Activated B cell treated with CpG ODN at 0.5 μM for 24 hours (primary cell): ENCODE data around the gene LRRK1. TPM values are rescaled to one million over a fixed set of nuclear protein-coding genes. Genes with fewer than 3 reads are reported as not detected.

Experiments used
- ATAC-seq: fragments of 200-7000 bp; cut with Tn5 transposase; one replicate; pipeline ENCODE4 v1.10.0; 2021; ENCODE audit warnings: low read depth, mild to moderate bottlenecking, moderate library complexity
- CTCF ChIA-PET: fragments of 350-600 bp; sonication (Branson Sonifier 250); formaldehyde crosslinking; loops from one replicate; lab custom pipeline; 2021; ENCODE audit warnings: antibody characterized with exemption; lab: Charles Lee
- POLR2A ChIA-PET: fragments of 350-600 bp; sonication (Branson Sonifier 250); formaldehyde crosslinking; loops from one replicate; lab custom pipeline; 2021; ENCODE audit warnings: antibody characterized with exemption; lab: Charles Lee
- DNase-seq: peaks from one replicate; pipeline ENCODE4 v3.0.0; 2022
- H3K27ac Mint-ChIP-seq: one replicate; pipeline ENCODE4 v1.8.0; 2020; ENCODE audit warnings: mixed read lengths
- H3K27me3 Mint-ChIP-seq: one replicate; pipeline ENCODE4 v1.8.0; 2021; ENCODE audit warnings: mixed read lengths
- H3K36me3 Mint-ChIP-seq: one replicate; pipeline ENCODE4 v1.8.0; 2021; ENCODE audit warnings: low read depth, mixed read lengths
- H3K4me1 Mint-ChIP-seq: one replicate; pipeline ENCODE4 v1.8.0; 2021; ENCODE audit warnings: mixed read lengths
- H3K4me3 Mint-ChIP-seq: one replicate; pipeline ENCODE4 v1.8.0; 2020; ENCODE audit warnings: mild to moderate bottlenecking, mixed read lengths
- H3K9me3 Mint-ChIP-seq: one replicate; pipeline ENCODE4 v1.8.0; 2020; ENCODE audit warnings: mixed read lengths
- CTCF ChIP-seq: fragments of 200-600 bp; IDR thresholded peaks from one replicate; pipeline ENCODE4 v1.8.0; 2022; ENCODE audit warnings: antibody characterized with exemption, mild to moderate bottlenecking
- intact Hi-C: fragments of 100-400 bp; cut with micrococcal nuclease; formaldehyde crosslinking; loops from one replicate; pipeline ENCODE4 v1.15.1; 2024
- total RNA-seq: library from RNA; stranded (reverse); gene quantifications from 2 replicates; pipeline ENCODE4 v1.2.3, GENCODE V29; 2022

LRRK1 gene
- total RNA-seq, 1 donor from 2014 or later: 43.5 TPM

- CTCF ChIA-PET: interaction anchor here (1.2 kb wide), 1 partner anchor 60 kb away, joined by 5 read pairs; no protein-coding TSS in a partner anchor
Measured at GRCh38 chr15:100948430-100948762, 29.2 kb downstream of the LRRK1 start.

GRCh38 chr15:100949691-100950090 is 30.5 kb downstream of the LRRK1 start:
- no peak for TF ChIP-seq CTCF
- DNase-seq (no peak), ATAC-seq (no peak)
- peaks cover 43% of the 10 kb centered on the region for H3K4me1 Mint-ChIP-seq
- no peak overlapping the region for H3K27ac Mint-ChIP-seq
- no peaks in the 10 kb centered on the region for H3K9me3 Mint-ChIP-seq
- CTCF ChIA-PET: no interaction called here
- no peak overlapping the region for H3K4me3 Mint-ChIP-seq
- no peaks in the 10 kb centered on the region for H3K27me3 Mint-ChIP-seq
- POLR2A ChIA-PET: no interaction called here
- intact Hi-C loops: no loop called here
- H3K36me3 Mint-ChIP-seq: no peaks in the 10 kb centered on the region

More at GRCh38 chr15:100948430-100948762, 29.2 kb downstream of the LRRK1 start:
- ATAC-seq (no peak), DNase-seq (no peak)
- Mint-ChIP-seq H3K27ac (peak overlapping the region; percentile 61), H3K4me1 (peaks cover 53% of the 10 kb centered on the region), H3K4me3 (peak overlapping the region; percentile 75), H3K9me3 (no peaks in the 10 kb centered on the region), H3K36me3 (no peaks in the 10 kb centered on the region), H3K27me3 (no peaks in the 10 kb centered on the region)
- POLR2A ChIA-PET: no interaction called here
- intact Hi-C loops: no loop called here
- no peak for TF ChIP-seq CTCF

- intact Hi-C loops: no loop called here
- H3K4me1 Mint-ChIP-seq: peaks cover 55% of the 10 kb centered on the region
- H3K4me3 Mint-ChIP-seq: no peak overlapping the region
- no peak overlapping the region for H3K27ac Mint-ChIP-seq
- DNase-seq (no peak), ATAC-seq (peak; percentile 50)
- POLR2A ChIA-PET: no interaction called here
- no peaks in the 10 kb centered on the region for H3K36me3 Mint-ChIP-seq
- TF ChIP-seq CTCF: no peak
- no peaks in the 10 kb centered on the region for H3K9me3 Mint-ChIP-seq
- CTCF ChIA-PET: no interaction called here
- no peaks in the 10 kb centered on the region for H3K27me3 Mint-ChIP-seq
Measured at GRCh38 chr15:100951965-100952364, 32.8 kb downstream of the LRRK1 start.

- no peaks in the 10 kb centered on the region for H3K36me3 Mint-ChIP-seq
- no peaks in the 10 kb centered on the region for H3K27me3 Mint-ChIP-seq
- TF ChIP-seq CTCF: no peak
- DNase-seq: no peak
- H3K4me1 Mint-ChIP-seq: peaks cover 56% of the 10 kb centered on the region
- no peak overlapping the region for H3K27ac Mint-ChIP-seq
- H3K9me3 Mint-ChIP-seq: no peaks in the 10 kb centered on the region
- no peak for ATAC-seq
- intact Hi-C loops: no loop called here
- no peak overlapping the region for H3K4me3 Mint-ChIP-seq
- ChIA-PET CTCF (no interaction called here), POLR2A (no interaction called here)
Measured at GRCh38 chr15:100952566-100952965, 33.4 kb downstream of the LRRK1 start.

GRCh38 chr15:100958326-100959065 is 39.3 kb downstream of the LRRK1 start:
- no peak for DNase-seq
- H3K36me3 Mint-ChIP-seq: no peaks in the 10 kb centered on the region
- no peaks in the 10 kb centered on the region for H3K9me3 Mint-ChIP-seq
- ATAC-seq: no peak
- peaks cover 30% of the 10 kb centered on the region for H3K4me1 Mint-ChIP-seq
- intact Hi-C loops: loop anchor here (5.0 kb wide), 1 partner anchor 36 kb away; no protein-coding TSS in a partner anchor
- H3K4me3 Mint-ChIP-seq: no peak overlapping the region
- no peak overlapping the region for H3K27ac Mint-ChIP-seq
- no peaks in the 10 kb centered on the region for H3K27me3 Mint-ChIP-seq
- no peak for TF ChIP-seq CTCF
- POLR2A ChIA-PET: interaction anchor here (0.6 kb wide), 1 partner anchor 12 kb away, joined by 5 read pairs; no protein-coding TSS in a partner anchor
- CTCF ChIA-PET: no interaction called here
